GM12875 (cell line): ENCODE data around the gene NPM1.
A peak's percentile ranks its signal among the peaks of the same experiment; 100 is the strongest.
"Not testable (repeated sequence)": the region's sequence is repeated elsewhere in the genome, so short reads cannot be mapped to it uniquely, and the experiment has no call there.

Source experiments
- H3K4me3 ChIP-seq: one replicate; pipeline ENCODE4 v1.5.1; 2011; ENCODE audit warnings: low read depth, low read length, control low read depth
- TF ChIP-seq, protein P1 (sequence below): IDR thresholded peaks from 2 replicates; pipeline ENCODE4 v1.5.1; 2011; ENCODE audit warnings: low read depth, mild to moderate bottlenecking, control low read depth, inconsistent platforms, low read length, moderate library complexity, borderline replicate concordance; ENCODE audit not compliant: insufficient read depth

The NPM1 gene

DNA sequence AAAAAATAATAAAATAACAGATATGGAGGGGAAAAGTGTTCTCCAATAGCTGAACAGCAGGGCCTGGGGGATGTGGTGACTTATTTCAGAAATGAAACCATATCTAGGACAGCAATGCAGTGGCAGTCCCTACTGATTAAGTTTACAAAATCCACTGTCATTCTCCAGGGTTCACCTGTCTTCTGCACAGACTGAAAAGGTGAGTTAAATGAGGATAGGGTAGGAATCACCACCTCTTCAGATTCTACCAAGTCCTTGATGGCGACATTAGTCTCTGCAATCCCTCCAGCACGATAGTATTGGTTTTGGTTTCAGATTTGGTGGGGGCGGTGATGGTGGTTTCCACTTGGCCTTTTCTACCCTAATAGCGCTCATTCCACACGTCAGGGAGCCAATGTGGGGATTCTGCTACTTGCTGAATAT is 32.3 kb upstream of the NPM1 start:
- TF ChIP-seq, protein P1, sequence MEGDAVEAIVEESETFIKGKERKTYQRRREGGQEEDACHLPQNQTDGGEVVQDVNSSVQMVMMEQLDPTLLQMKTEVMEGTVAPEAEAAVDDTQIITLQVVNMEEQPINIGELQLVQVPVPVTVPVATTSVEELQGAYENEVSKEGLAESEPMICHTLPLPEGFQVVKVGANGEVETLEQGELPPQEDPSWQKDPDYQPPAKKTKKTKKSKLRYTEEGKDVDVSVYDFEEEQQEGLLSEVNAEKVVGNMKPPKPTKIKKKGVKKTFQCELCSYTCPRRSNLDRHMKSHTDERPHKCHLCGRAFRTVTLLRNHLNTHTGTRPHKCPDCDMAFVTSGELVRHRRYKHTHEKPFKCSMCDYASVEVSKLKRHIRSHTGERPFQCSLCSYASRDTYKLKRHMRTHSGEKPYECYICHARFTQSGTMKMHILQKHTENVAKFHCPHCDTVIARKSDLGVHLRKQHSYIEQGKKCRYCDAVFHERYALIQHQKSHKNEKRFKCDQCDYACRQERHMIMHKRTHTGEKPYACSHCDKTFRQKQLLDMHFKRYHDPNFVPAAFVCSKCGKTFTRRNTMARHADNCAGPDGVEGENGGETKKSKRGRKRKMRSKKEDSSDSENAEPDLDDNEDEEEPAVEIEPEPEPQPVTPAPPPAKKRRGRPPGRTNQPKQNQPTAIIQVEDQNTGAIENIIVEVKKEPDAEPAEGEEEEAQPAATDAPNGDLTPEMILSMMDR: no peak
- peak overlapping the region; percentile 15 for H3K4me3 ChIP-seq

DNA sequence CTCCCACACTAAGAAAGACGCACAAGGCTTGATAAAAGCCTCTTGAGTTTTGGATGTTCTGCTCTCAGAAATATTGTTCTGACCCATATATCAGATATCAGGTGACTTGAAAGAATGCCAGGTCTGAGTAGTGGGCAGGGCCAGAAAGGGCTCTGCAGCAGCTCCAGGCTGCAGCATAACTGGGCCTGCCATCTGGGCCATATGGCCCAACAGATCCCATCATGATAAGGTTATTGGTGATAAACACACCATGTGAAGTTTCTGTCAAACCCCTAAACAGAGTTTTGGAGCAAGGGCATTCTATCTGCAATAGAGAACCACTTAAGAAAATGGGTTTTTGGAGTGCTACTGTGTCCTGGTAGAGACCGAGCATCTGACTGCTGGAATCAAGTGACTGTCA is 29.8 kb upstream of the NPM1 start:
- TF ChIP-seq, protein P1: no peak
- H3K4me3 ChIP-seq: no peak overlapping the region

DNA sequence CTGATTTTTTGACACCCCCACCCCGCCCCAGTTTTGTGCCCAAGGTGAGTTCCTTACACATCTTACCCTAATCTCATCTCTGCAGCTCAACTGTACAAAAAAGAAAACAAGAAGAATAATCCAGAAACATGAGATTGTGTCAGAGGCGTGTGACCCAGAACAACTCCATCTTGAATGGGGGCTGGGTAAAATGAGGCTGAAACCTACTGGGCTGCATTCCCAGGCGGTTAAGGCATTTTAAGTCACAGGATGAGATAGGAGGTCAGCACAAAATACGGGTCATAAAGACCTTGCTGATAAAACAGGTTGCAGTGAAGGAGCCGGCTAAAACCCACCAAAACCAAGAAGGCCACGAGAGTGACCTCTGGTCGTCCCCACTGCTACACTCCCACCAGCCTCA is 26.5 kb upstream of the NPM1 start:
- H3K4me3 ChIP-seq: not testable (repeated sequence)

DNA sequence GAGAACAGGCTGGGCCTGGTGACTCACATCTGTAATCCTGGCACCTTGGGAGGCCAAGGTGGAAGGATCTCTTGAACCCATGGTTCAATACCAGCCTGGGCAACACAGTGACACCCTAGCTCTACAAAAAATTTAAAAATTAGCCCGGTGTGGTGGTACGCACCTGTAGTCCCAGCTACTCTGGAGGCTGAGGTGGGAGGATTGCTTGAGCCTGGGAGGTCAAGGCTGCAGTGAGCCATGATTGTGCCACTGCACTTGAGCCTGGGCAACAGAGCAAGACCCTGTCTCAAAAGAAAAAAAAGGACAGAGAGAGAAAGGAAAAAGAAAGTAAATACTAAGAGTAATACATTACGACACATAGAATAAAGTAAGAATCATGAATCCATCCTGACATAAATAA is 24.4 kb upstream of the NPM1 start:
- not testable (repeated sequence) for H3K4me3 ChIP-seq

DNA sequence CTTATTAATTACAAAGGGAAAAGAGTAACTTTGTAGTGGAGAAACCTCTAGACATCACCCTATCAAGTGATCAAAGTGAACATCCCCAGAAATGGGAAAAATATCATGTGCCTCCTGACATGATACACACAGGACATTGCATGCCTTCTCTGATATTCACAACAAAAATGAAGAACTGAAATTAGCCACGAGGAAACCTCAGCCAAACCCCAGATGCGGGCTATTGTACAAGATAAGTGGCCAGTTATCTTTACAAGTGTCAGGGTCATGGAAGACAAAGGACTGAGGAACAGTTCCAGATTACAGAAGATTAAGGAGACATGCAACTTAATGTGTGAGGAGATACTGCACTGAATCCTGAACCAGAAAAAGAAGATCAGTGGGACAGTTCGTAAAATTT is 23.8 kb upstream of the NPM1 start:
- TF ChIP-seq, protein P1: no peak
- no peak overlapping the region for H3K4me3 ChIP-seq

DNA sequence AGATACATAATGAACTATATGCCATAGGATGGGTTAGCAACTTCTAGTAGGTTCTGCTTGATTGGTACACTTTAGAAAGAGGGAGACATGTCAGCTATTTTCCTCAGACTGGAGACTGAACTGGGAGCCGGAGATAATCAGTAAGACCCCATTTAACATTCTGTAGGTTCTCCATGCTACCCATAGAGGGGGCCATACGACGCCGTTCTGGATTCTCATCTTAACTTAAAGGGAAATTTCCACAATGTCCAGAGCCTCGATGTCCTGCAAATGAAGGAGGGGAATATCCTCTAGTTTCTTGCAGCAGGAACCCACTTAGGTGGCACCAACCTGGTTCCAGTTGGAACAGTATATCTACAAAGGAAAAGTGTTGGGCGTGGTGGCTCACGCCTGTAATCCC is 22.3 kb upstream of the NPM1 start:
- no peak overlapping the region for H3K4me3 ChIP-seq
- TF ChIP-seq, protein P1: peak; percentile 53

DNA sequence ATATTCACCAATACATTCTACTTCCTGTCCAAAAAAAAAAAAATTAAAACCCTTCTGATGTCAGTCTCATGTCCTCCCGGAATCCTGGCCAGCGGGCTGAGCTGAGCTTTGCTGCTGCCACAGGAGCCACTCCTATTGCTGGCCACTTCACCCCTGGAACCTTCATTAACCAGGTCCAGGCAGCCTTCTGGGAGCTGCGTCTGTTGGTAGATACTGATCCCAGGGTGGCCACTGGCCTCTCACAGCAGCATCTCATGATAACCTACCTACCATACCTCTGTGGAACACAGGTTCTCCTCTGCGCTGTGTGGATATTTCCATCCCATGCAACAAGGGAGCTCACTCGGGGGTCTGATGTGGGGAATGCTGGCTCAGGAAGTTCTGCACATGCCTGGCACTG is 21.0 kb upstream of the NPM1 start:
- no peak overlapping the region for H3K4me3 ChIP-seq
- TF ChIP-seq, protein P1: no peak

DNA sequence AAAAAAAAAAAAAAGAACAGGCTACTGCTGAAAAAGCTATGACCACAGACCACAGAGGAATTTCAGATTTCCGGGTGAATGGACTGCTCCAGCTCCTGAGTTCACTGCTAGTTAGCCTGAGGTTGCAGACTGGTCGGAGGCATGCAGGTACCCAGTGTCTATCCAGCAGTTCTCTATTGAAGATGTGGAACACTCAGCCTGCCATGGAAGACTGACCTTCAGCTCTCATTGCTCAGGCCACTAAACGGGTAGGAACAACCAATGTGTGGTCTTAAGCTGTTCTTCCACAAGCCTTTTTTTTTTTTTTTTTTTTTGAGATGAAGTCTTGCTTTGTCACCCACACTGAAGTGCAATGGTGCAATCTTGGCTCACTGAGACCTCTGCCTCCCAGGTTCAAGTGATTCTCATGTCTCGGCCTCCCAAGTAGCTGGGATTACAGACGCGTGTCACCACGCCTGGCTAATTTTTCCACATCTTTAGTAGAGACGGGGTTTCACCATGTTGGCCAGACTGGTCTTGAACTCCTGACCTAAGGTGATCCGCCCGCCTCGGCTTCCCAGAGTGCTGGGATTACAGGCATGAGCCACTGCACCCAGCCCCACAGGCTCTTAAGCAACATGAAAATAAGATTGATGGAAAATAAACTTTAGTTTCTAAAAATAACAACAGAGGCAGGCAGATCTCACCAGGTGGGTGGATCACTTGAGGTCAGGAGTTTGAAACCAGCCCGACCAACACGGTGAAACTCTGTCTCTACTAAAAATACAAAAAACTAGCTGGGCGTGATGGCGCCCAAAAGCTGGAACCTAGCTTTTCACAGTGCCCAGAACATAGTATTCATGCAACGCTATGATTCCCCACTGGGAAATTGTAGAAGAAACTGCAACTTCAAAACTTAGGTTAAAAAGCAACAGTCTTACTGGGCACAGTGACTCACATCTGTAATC is 20.0 kb upstream of the NPM1 start:
- no peak overlapping the region for H3K4me3 ChIP-seq
- TF ChIP-seq, protein P1: no peak
